Bronchial epithelial cell (primary cell): ENCODE results near the gene WNT7A. TPM values are rescaled to one million over a fixed set of nuclear protein-coding genes. Genes with fewer than 3 reads are reported as not detected.

Experiments
- DNase-seq: peaks from one replicate; pipeline ENCODE4 v3.0.0-alpha.2; 2010; ENCODE audit warnings: low read depth
- FAIRE-seq: peaks from 2 replicates; lab custom pipeline; 2011; peaks lifted over from hg19 to GRCh38; lab: Jason Lieb, UNC
- H3K27me3 ChIP-seq: 2 replicates; pipeline ENCODE4 v1.5.1; 2011; ENCODE audit warnings: low read length; ENCODE audit not compliant: control insufficient read depth, insufficient read depth
- H3K36me3 ChIP-seq: 2 replicates; pipeline ENCODE4 v1.5.1; 2011; ENCODE audit warnings: low read length; ENCODE audit not compliant: control insufficient read depth, insufficient read depth
- H3K4me3 ChIP-seq: 2 replicates; pipeline ENCODE4 v1.5.1; 2011; ENCODE audit warnings: mild to moderate bottlenecking, low read depth, low read length, control low read depth
- CTCF ChIP-seq: IDR thresholded peaks from 2 replicates; pipeline ENCODE4 v1.5.1; 2011; ENCODE audit warnings: mild to moderate bottlenecking, moderate library complexity, low read length, control low read depth, inconsistent platforms; ENCODE audit not compliant: insufficient read depth, severe bottlenecking
- total RNA-seq: library from RNA; depleted of rRNA; stranded (reverse); fragments of >200 nt; gene quantifications from 2 replicates; pipeline ENCODE4 v1.2.1, GENCODE V29; 2014

WNT7A gene
- total RNA-seq, 1 donor from 2014 or later, result 13.4 TPM

GRCh38 chr3:13870902-13871301 lies 9.0 kb downstream of the WNT7A start:
- no peaks in the 10 kb centered on the region for H3K27me3 ChIP-seq
- FAIRE-seq (peak; percentile 52), DNase-seq (no peak)
- H3K4me3 ChIP-seq, result no peak overlapping the region
- no peak for TF ChIP-seq CTCF
- peaks cover 26% of the 10 kb centered on the region for H3K36me3 ChIP-seq

GRCh38 chr3:13869761-13870343 lies 10.0 kb downstream of the WNT7A start:
- Histone ChIP-seq H3K36me3 (peaks cover 32% of the 10 kb centered on the region), H3K27me3 (no peaks in the 10 kb centered on the region), H3K4me3 (no peak overlapping the region)
- DNase-seq (no peak), FAIRE-seq (no peak)
- TF ChIP-seq CTCF, result no peak

DNA sequence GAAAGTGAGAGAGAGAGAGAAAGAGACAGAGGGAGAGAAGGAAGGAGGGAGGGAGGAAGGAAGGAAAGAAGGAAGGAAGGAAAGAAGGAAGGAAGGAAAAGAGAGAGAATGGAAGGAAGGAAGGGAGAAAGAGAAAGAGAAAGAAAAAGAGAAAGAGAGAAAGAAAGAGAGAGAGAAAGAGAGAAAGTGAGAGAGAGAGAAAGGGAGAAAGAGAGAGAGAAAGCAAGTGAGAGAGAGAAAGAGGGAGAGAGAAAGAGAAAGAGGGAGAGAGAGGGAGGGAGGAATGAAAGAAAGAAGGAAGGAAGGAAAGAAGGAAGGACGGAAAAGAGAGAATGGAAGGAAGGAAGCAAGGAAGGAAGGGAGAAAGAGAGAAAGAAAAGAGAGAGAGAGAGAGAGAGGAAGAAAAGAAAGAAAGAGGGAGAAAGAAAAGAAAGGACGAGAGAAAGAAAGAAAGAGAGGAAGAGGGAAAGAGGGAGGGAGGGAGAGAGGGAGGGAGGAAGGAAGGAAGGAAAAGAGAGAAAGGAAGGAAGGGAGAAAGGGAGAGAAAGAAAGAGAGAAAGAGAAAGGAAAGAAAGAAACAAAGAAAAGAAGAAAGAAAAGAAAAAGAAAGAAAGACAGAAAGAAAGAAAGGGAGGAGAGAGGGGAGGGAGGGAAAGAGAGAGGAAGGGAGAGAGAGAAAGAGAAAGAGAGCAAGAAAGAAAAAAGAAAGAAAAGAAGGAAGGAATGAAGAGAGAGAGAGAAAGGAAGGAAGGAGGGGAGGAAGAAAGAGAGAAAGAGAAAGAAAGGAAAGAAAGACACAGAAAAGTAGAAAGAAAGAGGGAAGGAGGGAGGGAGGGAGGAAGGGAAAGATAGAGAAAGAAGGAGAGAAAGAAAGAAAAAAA lies 10.8 kb downstream of the WNT7A start:
- no peak for FAIRE-seq
- peaks cover 29% of the 10 kb centered on the region for H3K36me3 ChIP-seq
- TF ChIP-seq CTCF, result no peak

GRCh38 chr3:13867732-13868131 lies 12.1 kb downstream of the WNT7A start:
- no peak overlapping the region for H3K4me3 ChIP-seq
- TF ChIP-seq CTCF, result no peak
- H3K36me3 ChIP-seq, result peaks cover 19% of the 10 kb centered on the region
- DNase-seq, result no peak
- FAIRE-seq, result no peak
- no peaks in the 10 kb centered on the region for H3K27me3 ChIP-seq

More for the DNA sequence above, 10.8 kb downstream of the WNT7A start:
- H3K27me3 ChIP-seq, result no peaks in the 10 kb centered on the region
- DNase-seq, result no peak
- H3K4me3 ChIP-seq, result no peak overlapping the region

GRCh38 chr3:13866041-13866965 lies 13.6 kb downstream of the WNT7A start:
- DNase-seq (no peak), FAIRE-seq (peak; percentile 36)
- no peak for TF ChIP-seq CTCF
- H3K36me3 ChIP-seq, result peaks cover 18% of the 10 kb centered on the region
- no peak overlapping the region for H3K4me3 ChIP-seq
- no peaks in the 10 kb centered on the region for H3K27me3 ChIP-seq
